Measurements from ENCODE around the gene CRY2. TPM values are rescaled to one million over a fixed set of nuclear protein-coding genes. Genes with fewer than 3 reads are reported as not detected.
A peak's percentile ranks its signal among the peaks of the same experiment; 100 is the strongest.

Gene CRY2
- polyA plus RNA-seq, 1 of the 3 experiments (the other 2 are of a cell fraction), result 6.7 TPM

DNA sequence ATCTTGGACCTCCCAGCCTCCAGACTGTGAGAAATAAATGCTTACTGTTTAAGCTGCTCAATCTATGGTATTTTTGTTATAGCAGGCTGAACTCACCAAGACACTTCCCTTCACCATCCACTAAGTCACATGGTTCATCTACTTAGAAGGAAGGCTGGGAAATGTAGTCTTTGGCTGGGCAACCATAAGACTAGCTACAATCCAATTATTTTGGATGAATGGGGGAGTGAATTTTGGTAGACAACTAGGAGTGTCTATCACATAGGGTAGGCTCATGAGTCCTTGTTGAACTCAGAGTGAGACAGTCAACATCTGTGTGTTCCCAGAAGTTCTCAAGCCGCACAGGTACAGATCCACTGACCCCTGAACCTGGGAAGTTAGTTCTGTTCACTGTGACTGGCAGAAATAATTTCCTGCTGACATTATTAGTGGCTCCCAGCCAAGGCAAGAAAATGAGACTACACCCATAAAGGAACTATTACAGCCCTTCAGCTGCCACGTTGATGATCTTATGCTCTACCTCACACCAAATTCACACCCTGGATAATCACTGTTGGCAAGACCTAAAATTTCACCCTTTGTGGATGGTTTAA is 45.5 kb upstream of the CRY2 start:
- Histone ChIP-seq H3K9me2 (no peaks in the 10 kb centered on the region), H3K9ac (no peak overlapping the region), H3K27me3 (ENCODE audit: insufficient read depth) (no peaks in the 10 kb centered on the region), H3K9me3 (no peaks in the 10 kb centered on the region), H3K4me2 (no peak overlapping the region), H3K27ac (ENCODE audit: low read depth in 2 of 2, low read length in 1 of 2) (no peak overlapping the region), H3K79me2 (ENCODE audit: insufficient read depth) (peaks cover 16% of the 10 kb centered on the region), H3F3A (replicated peaks; ENCODE audit: insufficient read depth) (peaks cover 3% of the 10 kb centered on the region), H3K4me1 (ENCODE audit: control insufficient read depth in 1 of 2, insufficient read depth in 2 of 2, low read depth in 1 of 2, low read length in 1 of 2) (peaks cover 2 to 13% of the 10 kb centered on the region in 2 experiments; a peak in 2 of 4 replicates), H2AFZ (ENCODE audit: low read depth) (no peak overlapping the region), H3K36me3 (replicated peaks in 1 of 2; ENCODE audit: control insufficient read depth in 1 of 2, insufficient read depth in 2 of 2, low read length in 1 of 2) (peaks cover 0 to 3% of the 10 kb centered on the region in 2 experiments), H3K4me3 (ENCODE audit: low read depth in 2 of 2, low read length in 1 of 2) (no peak overlapping the region), H4K20me1 (ENCODE audit: insufficient read depth) (peaks cover 7% of the 10 kb centered on the region; the same call in 1 of the 2 replicates)
- ChIA-PET POLR2A (no interaction called here), CTCF (interaction anchor here (3.5 kb wide), 1 partner anchor 30 kb away, joined by 18 read pairs; no protein-coding TSS in a partner anchor)
- TF ChIP-seq USF1 (IDR thresholded peaks at IDR 0.05; ENCODE audit: borderline replicate concordance, low read depth), result peak; percentile 71; the same call in 1 of the 2 replicates
- TF ChIP-seq RAD21 (IDR thresholded peaks at IDR 0.05; ENCODE audit: low read length), result no peak
- no peak for DNase-seq
- 82% methylated on average over 2 of the region's 2 CpGs for WGBS (ENCODE audit: low lambda C conversion rate)

DNA sequence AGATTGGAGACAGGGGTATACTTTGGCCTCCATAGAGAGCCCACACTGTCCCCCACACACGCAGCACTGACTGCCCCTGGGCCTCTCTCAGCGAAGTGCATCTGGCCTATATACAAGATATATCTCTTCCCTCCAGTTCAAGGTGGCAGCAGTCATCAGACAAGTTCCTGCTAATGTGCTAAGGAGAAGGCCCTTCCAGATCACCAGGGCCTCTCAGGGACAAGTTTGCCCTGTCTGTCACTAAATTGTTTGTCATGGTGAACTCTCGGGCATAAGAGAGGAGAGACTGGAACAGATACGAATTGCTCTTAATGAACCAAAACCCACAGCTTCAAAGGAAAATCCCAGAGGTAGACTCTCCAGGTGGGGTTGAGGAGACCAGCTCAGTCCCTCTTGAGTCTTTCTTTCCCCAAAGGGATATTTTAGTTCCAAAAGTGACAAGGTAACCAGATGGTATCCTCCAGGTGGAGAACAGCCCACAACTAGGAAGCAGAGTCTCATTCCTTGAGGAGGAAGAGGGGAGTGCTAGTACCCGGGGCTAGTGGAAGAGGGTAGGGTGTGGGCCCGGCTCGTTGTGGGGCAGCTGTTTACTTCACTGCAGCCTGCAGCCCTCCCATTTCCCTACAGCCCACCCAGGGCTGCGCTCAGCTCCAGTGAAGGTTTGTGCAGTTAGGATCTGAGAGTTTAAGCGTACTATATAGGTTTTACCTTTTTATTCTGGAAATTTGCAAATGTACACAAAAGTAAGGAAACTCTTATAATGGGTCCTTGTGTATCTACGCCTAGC is 44.6 kb upstream of the CRY2 start:
- CTCF ChIA-PET, result interaction anchor here (3.5 kb wide), 1 partner anchor 31 kb away, joined by 18 read pairs; no protein-coding TSS in a partner anchor
- H3K4me3 ChIP-seq (ENCODE audit: low read depth in 2 of 2, low read length in 1 of 2), result no peak overlapping the region
- H3K27ac ChIP-seq (ENCODE audit: low read depth in 2 of 2, low read length in 1 of 2), result no peak overlapping the region
- no peaks in the 10 kb centered on the region for H3K9me2 ChIP-seq
- DNase-seq, result no peak
- H2AFZ ChIP-seq (ENCODE audit: low read depth), result no peak overlapping the region
- H4K20me1 ChIP-seq (ENCODE audit: insufficient read depth), result peaks cover 16% of the 10 kb centered on the region; the same call in 1 of the 2 replicates
- H3K79me2 ChIP-seq (ENCODE audit: insufficient read depth), result peaks cover 25% of the 10 kb centered on the region
- H3K27me3 ChIP-seq (ENCODE audit: insufficient read depth), result no peaks in the 10 kb centered on the region
- no peaks in the 10 kb centered on the region for H3K9me3 ChIP-seq
- WGBS (ENCODE audit: low lambda C conversion rate), result 90% methylated on average over 10 of the region's 10 CpGs
- POLR2A ChIA-PET, result no interaction called here
- H3K4me2 ChIP-seq, result no peak overlapping the region
- H3F3A ChIP-seq (replicated peaks; ENCODE audit: insufficient read depth), result peaks cover 3% of the 10 kb centered on the region
- peaks cover 2 to 3% of the 10 kb centered on the region in 2 experiments for H3K36me3 ChIP-seq (replicated peaks in 1 of 2; ENCODE audit: control insufficient read depth in 1 of 2, insufficient read depth in 2 of 2, low read length in 1 of 2)
- H3K4me1 ChIP-seq (ENCODE audit: control insufficient read depth in 1 of 2, insufficient read depth in 2 of 2, low read depth in 1 of 2, low read length in 1 of 2), result peaks cover 9 to 22% of the 10 kb centered on the region in 2 experiments; a peak in 2 of 4 replicates
- H3K9ac ChIP-seq, result no peak overlapping the region
- TF ChIP-seq JUND (IDR thresholded peaks at IDR 0.05) (no peak), RXRA (IDR thresholded peaks at IDR 0.05; ENCODE audit: borderline replicate concordance, low read depth) (no peak), GATA2 (CRISPR knock-in tag; IDR thresholded peaks at IDR 0.05) (no peak), FOXJ3 (CRISPR knock-in tag; IDR thresholded peaks at IDR 0.05) (no peak), RFX5 (IDR thresholded peaks at IDR 0.05; ENCODE audit: low read length) (no peak), MXI1 (IDR thresholded peaks at IDR 0.05; ENCODE audit: low read depth, low read length) (no peak), POLR2AphosphoS5 (IDR thresholded peaks at IDR 0.05; ENCODE audit: low read depth, low read length) (no peak), EP300 (IDR thresholded peaks at IDR 0.05; ENCODE audit: borderline replicate concordance in 1 of 2, low read depth in 1 of 2, low read length in 1 of 2) (no peak), SIN3A (IDR thresholded peaks at IDR 0.05; ENCODE audit: borderline replicate concordance, low read depth, low read length) (no peak), FOSL2 (IDR thresholded peaks at IDR 0.05; ENCODE audit: borderline replicate concordance, low read depth) (no peak), GABPA (IDR thresholded peaks at IDR 0.05; ENCODE audit: low read depth) (no peak), TEAD4 (IDR thresholded peaks at IDR 0.05; ENCODE audit: borderline replicate concordance, insufficient read depth) (no peak), PBX3 (IDR thresholded peaks at IDR 0.05) (no peak), EZH2phosphoT487 (IDR thresholded peaks at IDR 0.05; ENCODE audit: borderline replicate concordance, low read depth) (no peak), CHD2 (IDR thresholded peaks at IDR 0.05; ENCODE audit: low read length, partially characterized antibody) (no peak)
- TF ChIP-seq, protein P1, sequence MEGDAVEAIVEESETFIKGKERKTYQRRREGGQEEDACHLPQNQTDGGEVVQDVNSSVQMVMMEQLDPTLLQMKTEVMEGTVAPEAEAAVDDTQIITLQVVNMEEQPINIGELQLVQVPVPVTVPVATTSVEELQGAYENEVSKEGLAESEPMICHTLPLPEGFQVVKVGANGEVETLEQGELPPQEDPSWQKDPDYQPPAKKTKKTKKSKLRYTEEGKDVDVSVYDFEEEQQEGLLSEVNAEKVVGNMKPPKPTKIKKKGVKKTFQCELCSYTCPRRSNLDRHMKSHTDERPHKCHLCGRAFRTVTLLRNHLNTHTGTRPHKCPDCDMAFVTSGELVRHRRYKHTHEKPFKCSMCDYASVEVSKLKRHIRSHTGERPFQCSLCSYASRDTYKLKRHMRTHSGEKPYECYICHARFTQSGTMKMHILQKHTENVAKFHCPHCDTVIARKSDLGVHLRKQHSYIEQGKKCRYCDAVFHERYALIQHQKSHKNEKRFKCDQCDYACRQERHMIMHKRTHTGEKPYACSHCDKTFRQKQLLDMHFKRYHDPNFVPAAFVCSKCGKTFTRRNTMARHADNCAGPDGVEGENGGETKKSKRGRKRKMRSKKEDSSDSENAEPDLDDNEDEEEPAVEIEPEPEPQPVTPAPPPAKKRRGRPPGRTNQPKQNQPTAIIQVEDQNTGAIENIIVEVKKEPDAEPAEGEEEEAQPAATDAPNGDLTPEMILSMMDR (IDR thresholded peaks at IDR 0.05), result no peak
- TF ChIP-seq, protein P2, sequence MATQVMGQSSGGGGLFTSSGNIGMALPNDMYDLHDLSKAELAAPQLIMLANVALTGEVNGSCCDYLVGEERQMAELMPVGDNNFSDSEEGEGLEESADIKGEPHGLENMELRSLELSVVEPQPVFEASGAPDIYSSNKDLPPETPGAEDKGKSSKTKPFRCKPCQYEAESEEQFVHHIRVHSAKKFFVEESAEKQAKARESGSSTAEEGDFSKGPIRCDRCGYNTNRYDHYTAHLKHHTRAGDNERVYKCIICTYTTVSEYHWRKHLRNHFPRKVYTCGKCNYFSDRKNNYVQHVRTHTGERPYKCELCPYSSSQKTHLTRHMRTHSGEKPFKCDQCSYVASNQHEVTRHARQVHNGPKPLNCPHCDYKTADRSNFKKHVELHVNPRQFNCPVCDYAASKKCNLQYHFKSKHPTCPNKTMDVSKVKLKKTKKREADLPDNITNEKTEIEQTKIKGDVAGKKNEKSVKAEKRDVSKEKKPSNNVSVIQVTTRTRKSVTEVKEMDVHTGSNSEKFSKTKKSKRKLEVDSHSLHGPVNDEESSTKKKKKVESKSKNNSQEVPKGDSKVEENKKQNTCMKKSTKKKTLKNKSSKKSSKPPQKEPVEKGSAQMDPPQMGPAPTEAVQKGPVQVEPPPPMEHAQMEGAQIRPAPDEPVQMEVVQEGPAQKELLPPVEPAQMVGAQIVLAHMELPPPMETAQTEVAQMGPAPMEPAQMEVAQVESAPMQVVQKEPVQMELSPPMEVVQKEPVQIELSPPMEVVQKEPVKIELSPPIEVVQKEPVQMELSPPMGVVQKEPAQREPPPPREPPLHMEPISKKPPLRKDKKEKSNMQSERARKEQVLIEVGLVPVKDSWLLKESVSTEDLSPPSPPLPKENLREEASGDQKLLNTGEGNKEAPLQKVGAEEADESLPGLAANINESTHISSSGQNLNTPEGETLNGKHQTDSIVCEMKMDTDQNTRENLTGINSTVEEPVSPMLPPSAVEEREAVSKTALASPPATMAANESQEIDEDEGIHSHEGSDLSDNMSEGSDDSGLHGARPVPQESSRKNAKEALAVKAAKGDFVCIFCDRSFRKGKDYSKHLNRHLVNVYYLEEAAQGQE (IDR thresholded peaks at IDR 0.05; ENCODE audit: low read depth, low read length), result no peak
